GM21529 (cell line): ENCODE data around the gene RGS17.

Experiments
- ATAC-seq: cut with Tn5 transposase; IDR thresholded peaks from one replicate; pipeline ENCODE4 v1.9.1; 2021; ENCODE audit not compliant: unreplicated experiment

The RGS17 gene

GRCh38 chr6:152959333-152959732 lies 171.7 kb downstream of the RGS17 start:
- ATAC-seq, result no peak

DNA sequence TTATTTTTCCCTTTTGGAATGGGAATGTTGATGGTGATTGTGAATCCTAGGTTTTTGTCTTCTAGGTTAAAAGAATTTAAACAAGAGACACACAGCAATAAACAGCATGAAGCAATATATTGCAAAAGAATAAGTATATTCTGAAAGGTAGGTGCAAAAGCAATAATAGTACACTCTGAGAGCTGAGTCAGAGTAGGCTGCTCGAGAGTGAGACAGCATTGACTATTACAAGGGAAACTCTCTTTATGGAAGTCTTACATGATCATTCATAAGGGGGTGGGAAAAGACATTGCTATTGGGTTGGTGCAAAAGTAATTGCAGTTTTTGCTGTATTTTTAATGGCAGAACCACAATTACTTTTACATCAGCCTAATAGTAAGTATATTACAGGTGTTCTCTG lies 173.3 kb downstream of the RGS17 start:
- no peak for ATAC-seq
